Fibroblast of gingiva (primary cell): ENCODE data around the gene SIL1.
"Not testable (repeated sequence)": the region's sequence is repeated elsewhere in the genome, so short reads cannot be mapped to it uniquely, and the experiment has no call there.

Experiments used
- DNase-seq: peaks from one replicate; pipeline ENCODE4 v3.0.0-alpha.2; 2011; ENCODE audit warnings: low read depth

SIL1 gene

GRCh38 chr5:139068494-139069151 lies 129.5 kb downstream of the SIL1 start:
- DNase-seq: no peak

- no peak for DNase-seq
Observed at GRCh38 chr5:139068060-139068459, 130.1 kb downstream of the SIL1 start.

- peak; percentile 53 for DNase-seq
Observed at GRCh38 chr5:139065306-139065705, 132.9 kb downstream of the SIL1 start.

- no peak for DNase-seq
Observed at GRCh38 chr5:139064613-139065012, 133.6 kb downstream of the SIL1 start.

GRCh38 chr5:139063664-139064054 lies 134.5 kb downstream of the SIL1 start:
- no peak for DNase-seq

- no peak for DNase-seq
Observed at GRCh38 chr5:139062910-139063663, 135.1 kb downstream of the SIL1 start.

- DNase-seq: no peak
Observed at GRCh38 chr5:139061856-139062255, 136.3 kb downstream of the SIL1 start.

GRCh38 chr5:139061274-139061673 lies 136.9 kb downstream of the SIL1 start:
- DNase-seq: peak; percentile 92

- peak; percentile 33 for DNase-seq
Observed at GRCh38 chr5:139058121-139058520, 140.0 kb downstream of the SIL1 start.

GRCh38 chr5:139057045-139057939 lies 140.9 kb downstream of the SIL1 start:
- DNase-seq: not testable (repeated sequence)

- no peak for DNase-seq
Observed at GRCh38 chr5:139052975-139053374, 145.2 kb downstream of the SIL1 start.

- DNase-seq: no peak
Observed at GRCh38 chr5:139051392-139051791, 146.8 kb downstream of the SIL1 start.

GRCh38 chr5:139050432-139050831 lies 147.7 kb downstream of the SIL1 start:
- no peak for DNase-seq

- DNase-seq: no peak
Observed at GRCh38 chr5:139049780-139050179, 148.4 kb downstream of the SIL1 start.

GRCh38 chr5:139046551-139046950 lies 151.6 kb downstream of the SIL1 start:
- no peak for DNase-seq

- DNase-seq: no peak
Observed at GRCh38 chr5:139043157-139043905, 154.8 kb downstream of the SIL1 start.

- DNase-seq: no peak
Observed at GRCh38 chr5:139040081-139040480, 158.1 kb downstream of the SIL1 start.

- DNase-seq: no peak
Observed at GRCh38 chr5:139038613-139039305, 159.4 kb downstream of the SIL1 start.

- DNase-seq: no peak
Observed at GRCh38 chr5:139037732-139038131, 160.4 kb downstream of the SIL1 start.

- not testable (repeated sequence) for DNase-seq
Observed at GRCh38 chr5:139036332-139036731, 161.8 kb downstream of the SIL1 start.

GRCh38 chr5:139027150-139027549 lies 171.0 kb downstream of the SIL1 start:
- no peak for DNase-seq
